Measurements from ENCODE around the gene FAM237A.

The FAM237A gene

GRCh38 chr2:206642075-206643025, at the start of gene FAM237A:
Gene FAM237A, plus strand, starts transcription at chr2:206642487. Its CDS starts 1,750 bp downstream, at chr2:206644237.
- no peak for DNase-seq (ENCODE audit: low read depth in 1 of 2, low spot score in 1 of 2)

DNA sequence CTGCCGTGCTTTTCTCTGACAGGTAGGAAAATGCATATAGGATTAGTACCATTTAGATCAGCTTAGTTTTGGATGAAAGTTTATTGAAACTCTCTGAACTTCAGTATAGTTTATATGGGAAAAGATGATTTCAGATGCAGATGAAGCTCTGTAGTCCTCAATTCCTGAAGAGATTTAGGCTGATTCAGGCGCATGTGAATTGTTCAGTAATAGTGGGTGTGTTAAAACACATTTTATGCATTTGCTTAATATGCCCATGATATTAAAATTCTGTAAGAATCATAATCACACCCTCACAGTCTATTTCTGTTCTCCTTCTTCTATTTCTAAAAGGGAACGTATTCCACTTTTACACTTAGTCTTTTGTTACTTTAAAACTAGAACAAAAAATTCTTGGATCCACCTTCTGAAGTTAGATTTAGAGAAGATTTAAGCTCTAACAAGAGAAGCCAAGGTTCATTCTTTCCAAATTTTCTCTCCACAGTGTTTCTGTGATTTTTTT, 44.5 kb upstream of the FAM237A start:
- DNase-seq (ENCODE audit: low read depth in 1 of 2, low spot score in 1 of 2) = no peak

DNA sequence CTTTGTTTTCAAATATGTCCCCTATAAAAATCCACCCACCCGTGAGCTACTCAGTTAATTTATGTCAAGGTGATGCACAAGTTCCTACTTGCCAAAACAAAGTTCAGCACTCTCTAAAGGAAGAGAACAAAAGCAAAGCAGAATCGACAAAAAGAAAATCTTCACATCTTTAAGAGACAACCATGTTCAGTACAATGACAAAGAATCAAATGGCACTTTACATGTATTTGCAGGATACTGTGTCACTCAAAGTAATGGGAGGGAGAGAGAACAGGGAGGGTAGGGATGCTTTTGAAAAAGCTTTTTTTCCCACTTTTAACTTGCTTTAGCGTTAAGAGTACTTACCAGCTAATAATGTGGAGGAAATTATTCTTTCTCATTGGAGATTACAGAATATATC, 39.0 kb upstream of the FAM237A start:
- no peak for DNase-seq (ENCODE audit: low read depth in 1 of 2, low spot score in 1 of 2)

- DNase-seq (ENCODE audit: low read depth in 1 of 2, low spot score in 1 of 2) = no peak
These were observed 31.8 kb upstream of the FAM237A start for GRCh38 chr2:206610451-206610850.

DNA sequence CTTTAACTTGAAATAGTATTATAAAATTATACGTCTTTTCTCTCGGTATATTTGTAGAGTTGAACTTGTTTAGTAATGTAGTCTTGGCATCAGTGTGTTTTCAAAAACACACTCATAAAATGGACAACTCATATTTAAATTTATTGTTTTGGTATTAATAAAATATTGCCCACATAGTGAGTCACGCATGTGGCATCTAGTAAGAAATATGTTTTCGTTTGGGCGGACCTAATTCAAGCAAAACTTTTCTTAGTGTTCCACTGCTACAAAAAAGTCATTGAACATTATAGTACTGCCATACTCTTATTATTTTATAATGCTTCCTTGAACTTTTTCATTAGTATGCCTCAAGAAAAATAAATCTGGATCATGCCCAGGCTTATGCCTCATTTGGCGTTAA, 31.1 kb upstream of the FAM237A start:
- DNase-seq (ENCODE audit: low read depth in 1 of 2, low spot score in 1 of 2) = no peak

DNA sequence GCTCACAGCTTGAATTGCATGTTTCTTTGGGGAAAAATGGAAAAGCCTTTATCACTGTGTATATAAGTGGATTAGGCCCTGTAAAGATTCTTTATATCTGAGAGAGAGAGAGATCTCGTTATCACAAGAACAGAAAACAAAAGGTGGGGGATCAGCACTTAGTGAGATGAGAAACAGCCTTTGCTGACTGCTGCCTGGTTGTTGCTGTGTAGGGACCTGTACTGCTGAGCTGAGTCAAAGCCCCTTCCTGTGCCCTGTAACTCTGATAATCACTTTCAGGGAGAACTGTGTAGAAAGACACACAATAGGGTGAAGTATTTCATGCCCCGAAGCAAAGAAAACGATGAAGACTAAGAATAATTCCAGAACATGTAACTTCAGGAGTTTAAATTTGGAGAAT, 30.6 kb upstream of the FAM237A start:
- DNase-seq (ENCODE audit: low read depth in 1 of 2, low spot score in 1 of 2) = no peak

DNA sequence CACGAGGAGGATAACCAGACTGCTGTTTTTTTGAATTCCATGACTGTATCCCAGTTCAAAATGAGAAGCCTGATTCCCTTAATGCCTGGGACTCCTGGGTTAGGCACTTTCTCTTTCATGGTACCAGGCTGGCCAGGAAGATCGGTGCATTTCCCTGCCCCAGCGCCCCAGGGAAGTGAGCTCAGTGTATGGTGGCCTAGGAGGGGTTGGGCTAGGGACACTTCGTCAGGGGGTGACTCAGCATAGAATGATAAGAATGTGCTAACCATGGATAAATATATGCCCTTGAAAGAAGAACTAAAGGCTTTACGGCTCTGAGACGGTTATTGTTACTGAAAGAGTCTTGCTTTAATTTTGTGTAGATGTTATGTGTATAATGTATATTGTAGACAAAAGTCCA, 27.5 kb upstream of the FAM237A start:
- no peak for DNase-seq (ENCODE audit: low read depth in 1 of 2, low spot score in 1 of 2)

- DNase-seq (ENCODE audit: low read depth in 1 of 2, low spot score in 1 of 2) = no peak
These were observed 26.7 kb upstream of the FAM237A start for GRCh38 chr2:206615417-206616089.

DNA sequence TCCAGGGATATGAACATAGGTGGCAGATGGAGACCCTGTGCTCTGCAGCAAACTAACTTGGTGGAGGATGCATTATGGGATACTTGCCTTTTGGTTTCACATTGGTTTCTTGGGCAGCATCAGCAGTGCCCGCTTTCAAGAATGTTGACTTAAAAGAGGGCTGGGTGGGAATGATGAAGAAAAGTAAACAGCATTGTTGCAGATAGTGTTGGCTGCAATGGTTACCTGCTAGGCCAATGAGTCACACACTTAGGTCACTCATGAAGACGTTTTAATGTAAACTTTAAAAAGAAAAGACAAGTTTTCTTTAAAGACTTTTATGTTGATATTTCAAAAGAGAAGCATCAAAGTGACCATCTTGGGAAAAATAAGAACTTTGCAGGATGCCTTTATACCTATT, 26.1 kb upstream of the FAM237A start:
- no peak for DNase-seq (ENCODE audit: low read depth in 1 of 2, low spot score in 1 of 2)

GRCh38 chr2:206619011-206619410, 23.3 kb upstream of the FAM237A start:
- no peak for DNase-seq (ENCODE audit: low read depth in 1 of 2, low spot score in 1 of 2)

DNA sequence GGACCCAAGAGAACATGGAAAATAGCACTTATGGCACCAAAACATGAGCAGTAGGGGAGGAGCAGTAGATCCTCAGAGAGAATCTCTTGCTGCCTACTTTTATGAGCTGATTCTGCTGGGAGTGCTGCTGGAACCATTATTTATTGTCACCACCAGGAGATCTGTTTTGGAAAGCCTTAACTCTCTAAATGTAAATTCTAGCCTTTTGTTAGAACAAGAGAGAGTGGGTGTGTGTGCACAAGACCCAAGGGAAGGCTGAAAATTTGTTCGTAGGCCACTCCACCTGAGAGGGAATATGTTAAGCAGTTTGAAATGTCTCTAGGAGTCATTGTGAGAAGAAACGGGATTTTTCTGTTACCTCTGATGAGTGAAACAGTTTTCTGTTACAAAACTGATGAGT, 16.2 kb upstream of the FAM237A start:
- DNase-seq (ENCODE audit: low read depth in 1 of 2, low spot score in 1 of 2) = no peak

DNA sequence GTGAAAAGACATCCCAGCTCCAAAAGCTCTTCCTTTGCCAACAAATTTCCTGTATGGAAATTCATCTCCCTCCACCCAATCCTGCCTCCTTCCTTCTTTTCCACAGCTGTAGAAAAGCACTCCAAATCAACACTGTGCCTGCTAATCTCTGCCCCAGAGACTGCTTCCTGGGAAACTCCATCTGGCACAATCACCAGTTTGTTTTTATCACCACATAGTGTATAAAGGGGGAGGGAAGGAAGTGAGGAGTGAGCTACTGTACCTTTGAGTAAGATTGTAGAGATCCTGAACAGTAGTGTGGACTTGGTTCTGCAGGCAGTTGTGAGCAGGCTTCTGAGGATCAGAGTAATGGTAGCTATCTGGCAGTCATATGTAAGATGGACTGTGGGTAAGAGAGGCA, 14.7 kb upstream of the FAM237A start:
- DNase-seq (ENCODE audit: low read depth in 1 of 2, low spot score in 1 of 2) = no peak

GRCh38 chr2:206631340-206631739, 10.9 kb upstream of the FAM237A start:
- DNase-seq (ENCODE audit: low read depth in 1 of 2, low spot score in 1 of 2) = no peak

- no peak for DNase-seq (ENCODE audit: low read depth in 1 of 2, low spot score in 1 of 2)
These were observed 7.3 kb upstream of the FAM237A start for GRCh38 chr2:206635015-206635414.

DNA sequence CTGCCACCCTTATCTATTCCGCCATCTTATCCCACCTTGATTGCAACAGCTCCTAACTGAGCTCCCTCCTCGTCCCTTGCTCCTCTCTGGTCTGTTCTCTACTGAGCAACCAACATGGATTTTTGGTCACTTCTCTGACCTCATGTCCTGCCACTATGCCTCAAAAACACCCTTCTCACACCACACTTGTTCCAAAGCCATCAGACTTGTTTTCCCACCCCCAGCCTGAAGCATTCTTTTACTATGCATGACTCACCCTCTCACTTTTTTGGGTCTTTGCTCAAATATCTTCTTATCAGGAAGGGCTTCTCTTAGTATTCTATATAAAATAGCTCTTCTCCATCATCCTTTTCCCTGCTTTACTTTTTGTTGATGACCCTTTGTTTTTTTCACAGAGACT, 2.7 kb upstream of the FAM237A start:
- DNase-seq (ENCODE audit: low read depth in 1 of 2, low spot score in 1 of 2) = no peak

DNA sequence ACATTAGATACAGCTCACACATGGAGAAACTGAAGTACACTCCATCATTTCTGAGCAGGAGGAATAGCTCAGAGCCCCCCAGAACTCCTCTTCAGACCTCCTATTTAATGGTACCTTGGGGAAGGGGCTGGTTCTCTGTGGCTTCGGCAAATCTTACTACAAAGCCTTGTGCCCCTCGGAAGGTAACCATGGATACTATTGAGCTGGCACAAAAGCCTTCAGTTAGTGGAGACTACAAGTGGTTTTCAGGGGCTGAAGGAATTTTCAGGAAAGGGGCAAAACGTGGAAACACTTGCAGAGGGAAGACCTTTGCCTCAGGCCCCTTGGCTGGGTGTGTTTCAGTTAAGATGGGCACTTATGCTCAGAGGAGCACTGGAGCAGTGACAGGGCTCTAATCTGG, 1.1 kb upstream of the FAM237A start:
- no peak for DNase-seq (ENCODE audit: low read depth in 1 of 2, low spot score in 1 of 2)

DNA sequence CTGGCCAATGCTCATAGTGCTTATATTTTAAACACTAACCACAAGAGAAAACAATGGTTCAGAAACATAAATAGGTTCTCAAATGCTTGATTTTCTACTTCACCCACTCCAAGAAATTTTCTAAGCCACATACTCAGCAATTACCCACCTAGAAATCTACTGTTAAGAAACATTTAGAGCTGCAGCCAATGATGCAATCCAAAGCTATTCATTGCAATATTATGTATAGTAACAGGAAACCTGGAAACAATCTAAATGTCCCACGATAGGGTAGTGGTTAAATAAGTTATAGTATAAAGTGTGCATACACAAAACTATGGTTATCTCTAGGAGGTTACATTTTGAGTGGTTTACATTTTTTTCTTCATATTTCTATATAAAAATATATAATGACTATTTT, 5.7 kb downstream of the FAM237A start:
- DNase-seq (ENCODE audit: low read depth in 1 of 2, low spot score in 1 of 2) = no peak

- no peak for DNase-seq (ENCODE audit: low read depth in 1 of 2, low spot score in 1 of 2)
These were observed 14.8 kb downstream of the FAM237A start for GRCh38 chr2:206657087-206657486.

DNA sequence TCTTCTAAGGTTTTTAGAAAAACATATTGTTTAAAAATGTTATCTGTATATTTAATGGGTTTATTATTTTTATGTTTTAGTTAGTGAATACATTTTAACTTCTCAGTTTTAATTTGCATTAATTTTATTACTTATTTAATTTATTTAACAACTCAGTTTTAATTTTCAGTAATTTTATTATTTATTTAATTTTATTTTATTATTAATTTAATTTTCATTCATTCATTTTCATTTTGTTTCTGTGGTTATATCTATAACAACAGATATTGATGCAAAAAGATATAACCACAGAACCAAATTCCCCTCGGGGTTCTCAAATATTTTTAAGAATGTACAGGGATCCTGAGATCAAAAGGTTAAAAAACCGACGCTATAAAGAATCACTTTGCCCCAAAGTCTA, 23.0 kb downstream of the FAM237A start:
- DNase-seq (ENCODE audit: low read depth in 1 of 2, low spot score in 1 of 2) = no peak

- no peak for DNase-seq (ENCODE audit: low read depth in 1 of 2, low spot score in 1 of 2)
These were observed 28.4 kb downstream of the FAM237A start for GRCh38 chr2:206670531-206671319.

DNA sequence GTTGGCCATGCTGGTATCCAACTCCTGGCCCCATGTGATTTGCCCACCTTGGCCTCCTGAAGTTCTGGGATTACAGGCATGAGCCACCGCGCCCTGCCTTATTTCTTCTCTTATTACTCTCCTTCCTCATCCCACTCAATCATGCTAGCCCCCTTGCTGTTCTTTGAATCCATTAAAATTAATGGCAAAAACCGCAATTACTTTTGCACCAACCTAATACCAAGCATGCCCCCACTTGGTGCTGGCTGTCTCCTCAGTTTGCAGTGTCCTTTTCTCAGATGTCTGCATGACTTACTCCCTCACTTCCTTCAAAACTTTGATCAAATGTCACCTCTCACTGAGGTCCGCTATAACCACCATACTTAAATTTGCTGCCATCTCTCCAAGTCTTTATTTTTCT, 41.3 kb downstream of the FAM237A start:
- DNase-seq (ENCODE audit: low read depth in 1 of 2, low spot score in 1 of 2) = no peak
